ENCODE results near the gene FRAT1.

DNA sequence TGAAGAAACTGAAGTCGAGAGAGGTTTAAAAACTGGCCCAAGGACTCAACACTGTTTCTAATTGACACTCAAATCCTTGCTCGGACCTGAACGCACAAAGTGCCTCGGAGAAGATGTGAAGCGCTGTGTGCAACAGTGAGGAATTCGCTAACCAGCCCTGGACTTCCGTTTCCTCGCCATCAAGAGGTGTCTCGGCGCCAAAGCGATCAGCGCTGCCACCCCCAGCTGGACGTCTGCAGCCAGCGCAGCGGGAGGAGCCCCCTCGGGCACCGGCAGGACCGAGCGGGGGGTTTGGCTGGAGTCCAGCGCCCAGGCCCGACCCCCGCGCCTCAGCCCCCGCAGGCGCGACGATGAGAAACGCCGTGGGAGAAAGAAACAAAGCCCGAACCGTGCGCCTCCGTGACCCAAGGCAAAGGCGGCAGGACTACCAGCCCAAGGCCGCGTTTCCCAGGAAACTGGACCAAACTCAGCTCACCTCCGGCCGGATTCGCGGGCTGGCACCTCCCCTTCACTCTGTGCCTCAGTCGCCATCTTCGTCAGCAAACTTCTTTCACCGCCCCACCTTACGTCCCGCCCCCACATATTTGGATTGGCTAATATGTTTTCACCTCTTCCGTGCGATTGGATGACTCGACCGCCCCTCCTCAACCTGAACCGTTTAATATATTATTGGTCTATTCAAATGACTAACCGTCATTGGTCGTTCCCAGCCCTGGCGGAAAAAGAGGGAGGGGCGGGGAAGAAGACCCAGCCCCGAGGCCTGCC, 26.8 kb upstream of the FRAT1 start, which contains the start of gene ARHGAP19:
- TF ChIP-seq USF2 (IDR thresholded peaks at IDR 0.05; ENCODE audit: low read length) (no peak), ASH2L (IDR thresholded peaks at IDR 0.05; ENCODE audit: low read length) (peak; percentile 96)

Measured in H1 (cell line).